Cortex of kidney (tissue), 1 donor: ENCODE data around the gene B4GALT7.

ENCODE experiments used
- DNase-seq: peaks from one replicate; lab custom pipeline; 2025; lab: John Stamatoyannopoulos, UW

The B4GALT7 gene

GRCh38 chr5:177593511-177593910 lies 6.4 kb upstream of the B4GALT7 start:
- no peak for DNase-seq

GRCh38 chr5:177594071-177594470 lies 5.9 kb upstream of the B4GALT7 start:
- DNase-seq: no peak

GRCh38 chr5:177595026-177595585 lies 4.8 kb upstream of the B4GALT7 start:
- no peak for DNase-seq

GRCh38 chr5:177595991-177596774 lies 3.7 kb upstream of the B4GALT7 start:
- DNase-seq: no peak

- no peak for DNase-seq
Observed at GRCh38 chr5:177596775-177597238, 3.1 kb upstream of the B4GALT7 start.

- no peak for DNase-seq
Observed at GRCh38 chr5:177598477-177598876, 1.5 kb upstream of the B4GALT7 start.

- DNase-seq: no peak
Observed at GRCh38 chr5:177600508-177601018, 631 bp downstream of the B4GALT7 start.

- DNase-seq: no peak
Observed at GRCh38 chr5:177601126-177601525, 1.2 kb downstream of the B4GALT7 start.

- no peak for DNase-seq
Observed at GRCh38 chr5:177601577-177602457, 1.9 kb downstream of the B4GALT7 start.

- DNase-seq: no peak
Observed at GRCh38 chr5:177602458-177602830, 2.5 kb downstream of the B4GALT7 start.

GRCh38 chr5:177603631-177604030 lies 3.7 kb downstream of the B4GALT7 start:
- DNase-seq: no peak

- no peak for DNase-seq
Observed at GRCh38 chr5:177604116-177604521, 4.2 kb downstream of the B4GALT7 start.

- DNase-seq: no peak
Observed at GRCh38 chr5:177604656-177605055, 4.7 kb downstream of the B4GALT7 start.

GRCh38 chr5:177605078-177605477 lies 5.1 kb downstream of the B4GALT7 start:
- no peak for DNase-seq

GRCh38 chr5:177605667-177606066 lies 5.7 kb downstream of the B4GALT7 start:
- DNase-seq: no peak

GRCh38 chr5:177606071-177607051 lies 6.4 kb downstream of the B4GALT7 start:
- no peak for DNase-seq

- no peak for DNase-seq
Observed at GRCh38 chr5:177607115-177607451, 7.2 kb downstream of the B4GALT7 start.

GRCh38 chr5:177607452-177608192 lies 7.7 kb downstream of the B4GALT7 start:
- no peak for DNase-seq

GRCh38 chr5:177608243-177609075 lies 8.5 kb downstream of the B4GALT7 start:
- no peak for DNase-seq
